Gastroesophageal sphincter (tissue), 3 donors: ENCODE results near the gene SRRM5.

ENCODE experiments used
- CTCF ChIP-seq, 4 experiments: fragments of 200-600 bp in 2 of 4; fragments of 450-650 bp in 2 of 4; sonication (generic) in 1 of 4; IDR thresholded peaks; one replicate each; pipeline ENCODE4 v1.5.1; 2017 to 2019; ENCODE audit warnings: antibody characterized with exemption in 4 of 4, mild to moderate bottlenecking in 2 of 4, moderate library complexity in 2 of 4
- POLR2A ChIP-seq, 2 donors: fragments of 450-650 bp; IDR thresholded peaks; one replicate each; pipeline ENCODE4 v1.6.1; 2017; ENCODE audit warnings: antibody characterized with exemption in 2 of 2, mild to moderate bottlenecking in 2 of 2, moderate library complexity in 1 of 2

- TF ChIP-seq CTCF (IDR thresholded peaks at IDR 0.05) (no peak), POLR2A (IDR thresholded peaks at IDR 0.05) (no peak)
These were observed 19.8 kb upstream of the SRRM5 start for GRCh38 chr19:43591904-43592772.
